Activated CD8-positive, alpha-beta T cell treated with anti-CD3 and anti-CD28 coated beads, Interleukin-2, amount 10 ng/mL, durations not matched to agents 7 days and 5 days (primary cell): ENCODE data around the gene IFITM10. TPM values are rescaled to one million over a fixed set of nuclear protein-coding genes. Genes with fewer than 3 reads are reported as not detected.
"Not testable (repeated sequence)": the region's sequence is repeated elsewhere in the genome, so short reads cannot be mapped to it uniquely, and the experiment has no call there.

Experiments
- ATAC-seq: fragments of 150-1000 bp; cut with Tn5 transposase; one replicate; pipeline ENCODE4 v1.10.0; 2021; ENCODE audit warnings: moderate library complexity
- CTCF ChIA-PET: fragments of 350-600 bp; sonication (Branson Sonifier 250); formaldehyde crosslinking; loops from one replicate; lab custom pipeline; 2021; ENCODE audit warnings: antibody characterized with exemption; lab: Charles Lee
- POLR2A ChIA-PET: fragments of 350-600 bp; sonication (Branson Sonifier 250); formaldehyde crosslinking; loops from one replicate; lab custom pipeline; 2021; ENCODE audit warnings: antibody characterized with exemption; lab: Charles Lee
- DNase-seq: peaks from one replicate; pipeline ENCODE4 v3.0.0-alpha.2; 2020
- H3K27ac Mint-ChIP-seq: one replicate; pipeline ENCODE4 v1.8.0; 2021; ENCODE audit warnings: mild to moderate bottlenecking, mixed read lengths
- H3K27me3 Mint-ChIP-seq: one replicate; pipeline ENCODE4 v1.8.0; 2021; ENCODE audit warnings: low read depth, mixed read lengths
- H3K36me3 Mint-ChIP-seq: one replicate; pipeline ENCODE4 v1.8.0; 2021; ENCODE audit warnings: low read depth, mixed read lengths
- H3K4me1 Mint-ChIP-seq: one replicate; pipeline ENCODE4 v1.8.0; 2021; ENCODE audit warnings: low read depth, mixed read lengths
- H3K4me3 Mint-ChIP-seq: one replicate; pipeline ENCODE4 v1.8.0; 2021; ENCODE audit warnings: mild to moderate bottlenecking, mixed read lengths
- H3K9me3 Mint-ChIP-seq: one replicate; pipeline ENCODE4 v1.8.0; 2022; ENCODE audit warnings: mixed read lengths; ENCODE audit not compliant: insufficient read depth
- total RNA-seq, 2 experiments: library from RNA; stranded (reverse); gene quantifications; one replicate each; pipeline ENCODE4 v1.2.3, GENCODE V29; 2021

The IFITM10 gene
- total RNA-seq, 2 experiments from 2014 or later = 0.63 to 1.0 TPM

DNA sequence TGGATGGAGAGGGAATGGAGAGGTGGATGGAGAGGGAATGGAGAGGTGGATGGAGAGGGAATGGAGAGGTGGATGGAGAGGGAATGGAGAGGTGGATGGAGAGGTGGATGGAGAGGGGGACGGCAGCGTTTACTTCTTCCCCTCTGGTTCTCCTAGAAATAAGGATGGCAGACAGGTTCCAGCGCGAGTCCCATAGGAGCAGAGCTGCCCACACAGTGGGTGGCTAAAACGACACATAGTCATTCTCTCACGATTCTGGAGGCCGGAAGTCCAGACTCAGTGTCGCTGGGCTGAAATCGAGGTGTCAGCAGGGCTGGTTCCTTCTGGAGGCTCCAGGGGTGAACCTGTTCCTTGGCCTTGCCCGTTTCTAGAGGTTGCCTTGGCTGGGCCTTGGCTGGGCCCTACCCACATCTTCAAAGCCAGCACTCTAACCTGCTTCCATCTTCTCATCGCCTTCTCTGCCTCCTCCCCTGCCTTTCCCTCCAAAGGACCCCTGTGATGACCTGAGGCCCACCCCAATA is 26.0 kb upstream of the IFITM10 start:
- no peaks in the 10 kb centered on the region for H3K9me3 Mint-ChIP-seq

DNA sequence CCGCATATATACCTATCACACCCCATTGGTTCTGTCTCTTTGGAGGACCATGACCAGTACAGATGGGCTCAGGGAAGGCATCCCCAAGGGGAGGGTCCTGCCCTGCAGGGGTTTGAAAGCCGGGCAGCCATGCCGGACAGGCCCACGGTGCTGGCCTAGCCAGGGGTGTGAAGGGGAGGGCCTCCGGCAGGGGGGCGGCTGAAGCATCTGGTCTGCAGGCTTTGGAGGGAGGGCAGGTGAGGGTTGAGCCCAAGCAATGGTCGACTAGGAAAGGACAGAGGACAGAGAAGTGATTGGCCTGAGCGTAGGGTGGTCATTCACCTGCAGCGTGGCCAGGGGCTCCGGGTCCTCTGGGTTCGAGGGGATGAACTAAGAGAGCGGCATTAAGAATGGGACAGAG is 24.5 kb upstream of the IFITM10 start:
- Mint-ChIP-seq H3K4me1 (peaks cover 29% of the 10 kb centered on the region), H3K27me3 (peaks cover 13% of the 10 kb centered on the region), H3K27ac (no peak overlapping the region), H3K9me3 (no peaks in the 10 kb centered on the region), H3K36me3 (no peaks in the 10 kb centered on the region), H3K4me3 (no peak overlapping the region)
- ChIA-PET POLR2A (no interaction called here), CTCF (no interaction called here)
- ATAC-seq = no peak
- no peak for DNase-seq

More for the DNA sequence above, 26.0 kb upstream of the IFITM10 start:
- ChIA-PET POLR2A (no interaction called here), CTCF (interaction anchor here (1.0 kb wide), 1 partner anchor 82 kb away, joined by 4 read pairs; no protein-coding TSS in a partner anchor)
- ATAC-seq (no peak), DNase-seq (no peak)
- Mint-ChIP-seq H3K27ac (no peak overlapping the region), H3K27me3 (peaks cover 12% of the 10 kb centered on the region), H3K4me3 (no peak overlapping the region), H3K4me1 (peaks cover 28% of the 10 kb centered on the region), H3K36me3 (no peaks in the 10 kb centered on the region)

DNA sequence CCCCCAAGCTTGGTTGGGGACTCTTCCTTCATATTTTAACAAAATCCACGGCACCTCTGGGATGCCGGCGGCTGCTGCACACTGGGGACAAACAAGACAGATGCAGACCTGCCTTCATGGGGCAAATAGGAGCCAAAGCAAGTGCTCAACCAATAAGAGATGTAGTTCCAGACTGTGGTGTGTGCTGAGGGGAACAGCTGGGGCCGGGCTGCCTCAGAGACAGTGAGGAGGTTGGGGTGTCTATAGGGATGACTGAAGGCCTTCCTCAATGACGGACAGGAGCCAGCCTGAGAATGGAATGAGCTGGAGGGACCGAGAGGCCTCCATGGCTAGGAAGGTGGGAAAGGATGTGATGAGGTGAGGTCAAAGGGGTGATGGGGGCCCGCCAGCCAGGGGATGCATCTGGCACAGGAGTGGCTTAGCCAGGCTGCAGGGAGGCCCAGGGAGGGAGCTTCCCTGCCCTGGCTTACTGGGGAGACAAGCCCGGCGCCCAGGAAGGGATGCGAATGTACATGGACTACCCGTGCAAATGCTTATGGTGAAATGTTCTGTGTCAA is 23.7 kb upstream of the IFITM10 start:
- peaks cover 33% of the 10 kb centered on the region for H3K4me1 Mint-ChIP-seq
- peak overlapping the region; percentile 27 for H3K27ac Mint-ChIP-seq
- H3K4me3 Mint-ChIP-seq = no peak overlapping the region

DNA sequence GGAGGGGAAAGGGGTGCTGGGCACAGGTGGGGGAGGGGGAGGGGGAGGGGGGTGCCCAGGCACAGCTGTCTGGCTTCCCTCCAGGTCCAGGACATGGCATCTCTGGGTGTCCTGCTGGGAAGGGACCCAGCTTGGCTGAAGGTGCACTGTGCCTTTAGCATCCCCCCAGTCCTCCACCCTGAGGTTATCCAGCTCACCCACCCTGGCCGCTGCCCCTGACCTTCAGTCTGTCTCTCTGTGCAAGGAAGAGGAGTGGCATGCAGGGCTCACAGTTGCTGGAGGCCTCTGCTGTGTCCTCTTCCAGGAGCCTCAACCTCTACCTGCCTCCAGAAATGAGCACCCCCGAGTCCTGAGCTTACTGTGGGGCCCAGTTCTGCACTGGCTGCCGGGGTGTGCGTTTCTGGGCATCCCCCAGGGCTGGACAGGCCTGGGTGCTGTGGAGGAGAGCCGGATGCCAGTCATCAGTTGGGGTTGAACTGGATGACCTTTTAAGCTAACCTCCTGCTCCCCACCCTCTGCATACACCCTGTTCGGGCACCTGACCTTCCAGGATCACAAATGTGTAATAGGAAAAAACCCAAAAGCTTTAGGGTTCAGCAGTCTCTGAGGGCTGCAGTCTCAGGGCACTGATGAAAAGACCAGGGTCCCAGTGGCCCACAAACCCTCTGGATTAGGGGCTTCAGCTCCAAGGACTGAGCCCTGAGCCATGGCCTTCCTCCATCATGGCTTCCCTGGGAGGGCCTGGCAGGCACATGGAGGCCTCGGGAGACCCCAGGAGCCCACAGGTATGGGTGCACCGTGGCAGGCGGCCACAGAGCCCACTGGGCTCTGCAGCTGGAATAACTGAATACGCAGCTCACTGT is 23.0 kb upstream of the IFITM10 start:
- ChIA-PET CTCF (interaction anchor here (1.2 to 2.9 kb wide), 4 partner anchors 9 to 80 kb away, joined by 3 to 20 read pairs (median 6); partner anchors contain the start of gene CTSD), POLR2A (interaction anchor here (1.5 to 1.7 kb wide), 2 partner anchors 9 to 15 kb away, joined by 4 to 6 read pairs; partner anchors contain the start of gene CTSD)
- Mint-ChIP-seq H3K36me3 (no peaks in the 10 kb centered on the region), H3K27me3 (peaks cover 18% of the 10 kb centered on the region), H3K27ac (peak overlapping the region; percentile 64), H3K4me1 (peaks cover 37% of the 10 kb centered on the region), H3K4me3 (no peak overlapping the region), H3K9me3 (no peaks in the 10 kb centered on the region)
- ATAC-seq (no peak), DNase-seq (no peak)

More for the DNA sequence above, 23.7 kb upstream of the IFITM10 start:
- ChIA-PET CTCF (interaction anchor here (2.5 to 2.9 kb wide), 2 partner anchors 59 to 80 kb away, joined by 7 to 20 read pairs; no protein-coding TSS in a partner anchor), POLR2A (interaction anchor here (1.5 to 1.7 kb wide), 2 partner anchors 10 to 16 kb away, joined by 4 to 6 read pairs; partner anchors contain the start of gene CTSD)
- no peaks in the 10 kb centered on the region for H3K36me3 Mint-ChIP-seq
- ATAC-seq = no peak
- H3K27me3 Mint-ChIP-seq = peaks cover 18% of the 10 kb centered on the region
- H3K9me3 Mint-ChIP-seq = no peaks in the 10 kb centered on the region
- no peak for DNase-seq

DNA sequence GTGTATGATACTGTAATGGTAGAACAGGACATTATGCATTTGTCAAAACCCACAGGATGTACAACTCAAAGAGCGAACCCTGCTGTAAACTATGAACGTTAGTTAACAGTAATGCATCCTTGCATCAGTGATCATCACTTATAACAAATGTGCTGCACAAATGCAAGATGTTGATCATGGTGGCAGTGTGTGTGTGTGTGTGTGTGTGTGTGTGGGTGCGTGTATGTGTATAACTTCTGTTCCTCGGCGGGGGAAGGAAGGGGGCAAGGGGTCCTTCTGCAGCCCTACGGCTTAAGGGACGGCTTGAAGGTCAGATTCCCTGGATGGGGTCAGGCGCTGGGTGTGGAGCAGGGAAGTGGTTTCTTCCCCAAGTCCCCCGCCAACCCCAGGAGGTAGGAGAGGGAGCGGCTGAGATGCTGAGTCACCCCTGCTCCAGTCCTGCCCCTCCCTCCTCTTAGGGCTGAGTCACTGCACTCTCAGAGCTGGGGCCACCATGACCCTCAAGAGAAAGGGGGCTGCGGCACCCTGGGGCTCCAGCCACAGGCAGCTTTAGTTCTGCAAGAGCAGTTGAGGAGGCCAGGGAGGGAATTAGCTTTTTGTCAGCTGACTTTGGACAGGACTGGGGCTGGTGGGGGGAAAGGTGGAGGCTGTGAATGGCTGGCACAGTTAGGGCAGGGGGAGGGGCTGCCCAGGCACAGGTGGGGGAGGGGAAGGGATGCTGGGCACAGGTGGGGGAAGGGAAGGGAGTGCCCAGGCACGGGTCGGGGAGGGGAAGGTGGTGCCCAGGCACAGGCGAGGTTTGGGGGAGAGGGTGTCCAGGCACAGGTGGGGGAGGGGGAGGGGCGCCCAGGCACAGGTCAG is 22.1 kb upstream of the IFITM10 start:
- peaks cover 16% of the 10 kb centered on the region for H3K27me3 Mint-ChIP-seq
- ATAC-seq = peak; percentile 84
- ChIA-PET POLR2A (interaction anchor here (1.5 to 1.7 kb wide), 2 partner anchors 8 to 14 kb away, joined by 4 to 6 read pairs; partner anchors contain the start of gene CTSD), CTCF (interaction anchor here (1.2 to 2.9 kb wide), 4 partner anchors 8 to 79 kb away, joined by 3 to 20 read pairs (median 6); partner anchors contain the start of gene CTSD)
- peak overlapping the region; percentile 35 for H3K4me3 Mint-ChIP-seq
- no peaks in the 10 kb centered on the region for H3K36me3 Mint-ChIP-seq
- no peaks in the 10 kb centered on the region for H3K9me3 Mint-ChIP-seq
- peak overlapping the region; percentile 83 for H3K27ac Mint-ChIP-seq
- H3K4me1 Mint-ChIP-seq = peaks cover 37% of the 10 kb centered on the region
- peak; percentile 63 for DNase-seq

DNA sequence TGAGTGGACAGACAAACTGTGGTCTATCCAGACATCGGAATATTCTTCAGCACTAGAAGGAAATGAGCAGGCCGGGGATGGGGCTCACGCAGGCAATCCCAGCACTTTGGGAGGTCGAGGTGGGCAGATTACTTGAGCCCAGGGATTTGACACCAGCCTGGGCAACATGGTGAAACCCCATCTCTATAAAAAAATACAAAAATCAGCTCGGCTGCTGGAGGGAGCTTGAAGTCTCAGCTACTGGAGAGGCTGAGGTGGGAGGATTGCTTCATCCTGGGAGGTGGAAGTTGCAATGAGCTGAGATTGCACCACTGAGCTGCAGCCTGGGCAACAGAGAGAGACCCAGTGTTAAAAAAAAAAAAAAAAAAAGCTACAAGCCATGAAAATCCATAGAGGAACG is 21.3 kb upstream of the IFITM10 start:
- Mint-ChIP-seq H3K27ac (peak overlapping the region; percentile 83), H3K9me3 (no peaks in the 10 kb centered on the region), H3K36me3 (no peaks in the 10 kb centered on the region), H3K27me3 (peaks cover 15% of the 10 kb centered on the region), H3K4me3 (no peak overlapping the region), H3K4me1 (peaks cover 37% of the 10 kb centered on the region)
- ChIA-PET CTCF (interaction anchor here (2.5 to 2.9 kb wide), 2 partner anchors 62 to 78 kb away, joined by 7 to 20 read pairs; no protein-coding TSS in a partner anchor), POLR2A (no interaction called here)
- ATAC-seq (no peak), DNase-seq (no peak)

DNA sequence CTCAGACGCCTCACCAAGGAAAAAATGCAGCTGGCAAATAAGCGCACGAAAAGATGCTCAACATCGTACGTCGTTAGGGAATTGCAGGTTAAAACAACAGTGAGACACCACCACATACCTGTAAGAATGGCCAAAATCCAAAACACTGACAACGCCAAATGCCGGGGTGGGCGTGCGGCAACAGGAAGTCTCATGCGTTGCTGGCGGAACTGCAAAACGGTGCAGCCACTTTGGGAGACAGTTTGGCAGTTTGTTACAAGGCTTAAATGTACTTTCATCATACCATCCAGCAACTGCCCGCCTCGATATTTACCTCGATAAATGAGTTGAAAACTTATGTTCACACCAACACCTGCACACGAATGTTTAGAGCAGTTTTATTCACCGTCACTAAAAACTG is 20.9 kb upstream of the IFITM10 start:
- H3K27me3 Mint-ChIP-seq = peaks cover 14% of the 10 kb centered on the region
- H3K9me3 Mint-ChIP-seq = no peaks in the 10 kb centered on the region
- POLR2A ChIA-PET = interaction anchor here (1.8 kb wide), 1 partner anchor 13 kb away, joined by 8 read pairs; no protein-coding TSS in a partner anchor
- no peak overlapping the region for H3K27ac Mint-ChIP-seq
- H3K36me3 Mint-ChIP-seq = no peaks in the 10 kb centered on the region
- ATAC-seq = no peak
- peaks cover 37% of the 10 kb centered on the region for H3K4me1 Mint-ChIP-seq
- CTCF ChIA-PET = interaction anchor here (2.5 to 2.9 kb wide), 2 partner anchors 62 to 77 kb away, joined by 7 to 20 read pairs; no protein-coding TSS in a partner anchor
- no peak for DNase-seq
- no peak overlapping the region for H3K4me3 Mint-ChIP-seq

DNA sequence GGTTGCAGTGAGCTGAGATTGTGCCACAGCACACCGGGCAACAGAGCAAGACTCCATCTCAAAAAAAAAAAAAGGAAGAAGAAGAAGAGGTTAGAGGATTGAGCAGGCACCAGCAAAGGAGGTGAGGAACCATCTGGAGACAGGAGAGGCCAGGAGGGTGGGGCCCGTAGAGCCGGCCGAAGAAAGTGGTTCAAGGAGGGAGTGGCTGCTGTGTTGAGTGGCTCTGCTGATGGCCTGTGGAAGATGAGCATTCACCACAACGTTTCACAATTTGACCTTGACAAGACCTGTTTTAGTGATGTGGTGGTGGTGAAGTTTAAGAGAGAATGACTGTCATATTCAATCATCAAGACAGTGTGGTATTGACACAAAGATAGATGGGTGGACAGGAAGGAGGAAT is 20.1 kb upstream of the IFITM10 start:
- H3K4me1 Mint-ChIP-seq = peaks cover 37% of the 10 kb centered on the region
- H3K36me3 Mint-ChIP-seq = no peaks in the 10 kb centered on the region
- CTCF ChIA-PET = no interaction called here
- no peak overlapping the region for H3K27ac Mint-ChIP-seq
- POLR2A ChIA-PET = interaction anchor here (1.8 kb wide), 1 partner anchor 12 kb away, joined by 8 read pairs; no protein-coding TSS in a partner anchor
- DNase-seq (no peak), ATAC-seq (no peak)
- H3K27me3 Mint-ChIP-seq = peaks cover 14% of the 10 kb centered on the region
- no peaks in the 10 kb centered on the region for H3K9me3 Mint-ChIP-seq
- H3K4me3 Mint-ChIP-seq = no peak overlapping the region

DNA sequence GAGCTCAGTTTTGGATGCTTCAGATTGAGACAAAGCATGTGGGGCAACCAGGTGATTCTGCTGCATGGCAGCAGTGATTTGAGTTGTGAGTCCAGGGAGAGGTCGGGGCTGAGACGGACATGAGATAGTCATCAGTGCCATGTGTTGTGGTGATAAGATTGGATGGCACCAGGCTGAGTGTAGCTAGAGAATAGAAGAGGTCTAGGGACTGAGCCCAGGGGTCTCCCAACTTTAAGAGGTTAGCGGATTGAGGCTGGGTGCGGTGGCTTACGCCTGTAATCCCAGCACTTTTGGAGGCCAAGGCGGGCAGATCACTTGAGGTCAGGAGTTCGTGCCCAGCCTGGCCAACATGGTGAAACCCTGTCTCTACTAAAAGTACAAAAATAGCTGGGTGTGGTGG is 19.7 kb upstream of the IFITM10 start:
- CTCF ChIA-PET = interaction anchor here (1.9 kb wide), 1 partner anchor 62 kb away, joined by 5 read pairs; no protein-coding TSS in a partner anchor
- POLR2A ChIA-PET = interaction anchor here (1.8 kb wide), 1 partner anchor 12 kb away, joined by 8 read pairs; no protein-coding TSS in a partner anchor
- Mint-ChIP-seq H3K27me3 (peaks cover 14% of the 10 kb centered on the region), H3K9me3 (no peaks in the 10 kb centered on the region), H3K36me3 (no peaks in the 10 kb centered on the region), H3K4me1 (peaks cover 37% of the 10 kb centered on the region), H3K27ac (no peak overlapping the region), H3K4me3 (no peak overlapping the region)
- DNase-seq (no peak), ATAC-seq (no peak)

DNA sequence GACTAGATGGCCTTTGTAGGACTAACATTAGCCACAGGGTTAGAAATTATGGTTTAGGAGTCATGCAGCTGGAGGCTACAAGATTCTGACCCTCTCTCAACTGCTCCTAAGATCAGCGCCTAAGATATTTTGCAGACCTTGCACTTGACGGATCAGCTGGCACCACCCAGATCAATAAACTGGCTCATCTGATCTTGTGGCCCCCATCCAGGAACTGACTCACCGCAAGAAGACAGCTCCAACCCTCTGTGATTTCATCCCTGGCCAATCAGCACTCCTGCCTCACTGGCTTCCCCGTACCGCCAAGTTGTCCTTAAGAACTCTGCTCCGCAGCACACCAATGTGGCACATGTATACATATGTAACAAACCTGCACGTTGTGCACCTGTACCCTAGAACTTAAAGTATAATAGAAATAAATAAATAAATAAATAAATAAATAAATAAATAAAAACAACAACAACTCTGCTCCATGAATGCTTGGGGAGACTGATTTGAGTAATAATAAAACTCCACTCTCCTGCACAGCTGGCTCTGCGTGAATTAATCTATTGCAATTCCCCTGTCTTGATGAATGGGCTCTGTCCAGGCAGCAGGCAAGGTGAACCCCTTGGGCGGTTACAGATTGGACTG is 19.0 kb upstream of the IFITM10 start:
- not testable (repeated sequence) for ATAC-seq, DNase-seq, H3K4me3 Mint-ChIP-seq, H3K36me3 Mint-ChIP-seq, H3K9me3 Mint-ChIP-seq, H3K27ac Mint-ChIP-seq
- ChIA-PET POLR2A (interaction anchor here (1.8 kb wide), 1 partner anchor 11 kb away, joined by 8 read pairs; no protein-coding TSS in a partner anchor), CTCF (interaction anchor here (1.9 kb wide), 1 partner anchor 63 kb away, joined by 5 read pairs; no protein-coding TSS in a partner anchor)
- Mint-ChIP-seq H3K27me3 (peaks cover 10% of the 10 kb centered on the region), H3K4me1 (peaks cover 39% of the 10 kb centered on the region)
